Diencephalon (tissue), 1 donor: ENCODE measurements around the gene SLC37A3. TPM values are rescaled to one million over a fixed set of nuclear protein-coding genes. Genes with fewer than 3 reads are reported as not detected.

Source experiments
- small RNA-seq: library from RNA; depleted of rRNA; stranded (forward); fragments of <200 nt; gene quantifications from one replicate; pipeline ENCODE3, GENCODE V24; 2014
- total RNA-seq: library from RNA; depleted of rRNA; stranded (reverse); fragments of >200 nt; gene quantifications from one replicate; pipeline ENCODE4 v1.2.3, GENCODE V29; 2014

Gene SLC37A3
- total RNA-seq = 128 TPM

DNA sequence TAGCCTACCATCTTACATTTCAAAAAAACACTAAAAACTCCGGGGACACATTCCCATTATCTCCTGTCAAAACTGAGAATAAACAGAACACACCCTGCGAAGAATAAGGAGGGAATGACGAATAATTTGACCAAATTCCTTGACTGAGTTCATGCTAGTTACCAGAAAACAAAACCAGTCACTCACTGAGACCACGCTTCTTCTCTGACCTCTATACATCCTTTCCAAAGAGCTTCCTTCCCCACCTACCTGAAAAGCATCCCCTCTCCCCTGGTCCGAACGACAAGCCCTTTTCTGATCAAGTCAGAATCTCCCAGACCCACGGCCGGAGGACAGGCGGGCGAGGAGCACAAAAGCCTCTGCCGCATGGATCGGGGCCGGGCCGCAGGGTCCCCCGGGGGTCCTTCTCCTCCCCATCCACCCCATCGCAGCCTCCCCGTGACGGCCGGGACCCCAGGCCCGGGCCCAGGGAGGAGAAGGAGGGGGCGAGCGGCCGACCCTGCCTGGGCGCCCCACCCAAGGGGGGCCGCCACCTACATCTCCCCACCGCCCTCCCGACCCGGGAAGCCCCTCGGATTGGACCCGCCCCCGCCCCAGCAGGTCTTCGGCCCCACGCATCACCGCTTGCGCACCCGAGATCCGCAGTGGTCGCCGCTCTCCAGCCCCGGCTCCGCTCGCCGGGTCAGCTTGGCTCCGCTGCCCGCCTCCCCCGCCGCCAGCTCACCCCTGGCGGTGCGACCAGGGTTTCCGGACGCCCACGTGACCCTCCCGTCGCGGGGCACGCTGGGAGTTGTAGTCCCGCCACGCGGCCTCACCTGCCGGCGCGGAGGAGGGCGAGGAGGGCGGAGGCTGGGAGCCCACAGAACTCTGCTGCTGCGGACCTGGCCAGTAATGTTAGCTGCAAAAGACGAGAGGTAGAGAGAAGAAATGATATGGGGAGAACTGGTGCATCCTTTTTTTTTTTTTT lies at the start of gene SLC37A3:
Gene SLC37A3, minus strand, starts transcription at position 747 of the 967 bp plus-strand sequence. CDS start 16,004 bp downstream, outside the sequence.

GRCh38 chr7:140403878-140404564 lies 5.7 kb upstream of the SLC37A3 start, which contains the start of gene RAB19:
TSS of gene RAB19 (plus strand) at chr7:140404058. CDS start at chr7:140407647, 3,589 bp downstream.

Small RNA genes within 50 kb of the gene (small RNA-seq; reads per million reads assigned to genes)
- gene RNA5SP247 = not detected
- 13.3 reads per million, percentile 94 among the genes with 10 or more reads in this experiment for gene RNA5SP248

Other genes starting within 250 kb of the SLC37A3 start
- gene KDM7A, start 221.5 kb downstream of the SLC37A3 start, total RNA-seq = 12.9 TPM
- gene RAB19, start 5.5 kb upstream of the SLC37A3 start, total RNA-seq = not detected
- 101 TPM for gene MKRN1, start 81.0 kb upstream of the SLC37A3 start, total RNA-seq
- gene DENND2A, start 242.3 kb upstream of the SLC37A3 start, total RNA-seq = 43.8 TPM